Measurements from ENCODE around the gene MAGEL2. TPM values are rescaled to one million over a fixed set of nuclear protein-coding genes. Genes with fewer than 3 reads are reported as not detected.
"Not testable (repeated sequence)": the region's sequence is repeated elsewhere in the genome, so short reads cannot be mapped to it uniquely, and the experiment has no call there.

The MAGEL2 gene
- total RNA-seq, 6 experiments from 2014 or later: 0.04 to 0.05 TPM; not detected in 4

DNA sequence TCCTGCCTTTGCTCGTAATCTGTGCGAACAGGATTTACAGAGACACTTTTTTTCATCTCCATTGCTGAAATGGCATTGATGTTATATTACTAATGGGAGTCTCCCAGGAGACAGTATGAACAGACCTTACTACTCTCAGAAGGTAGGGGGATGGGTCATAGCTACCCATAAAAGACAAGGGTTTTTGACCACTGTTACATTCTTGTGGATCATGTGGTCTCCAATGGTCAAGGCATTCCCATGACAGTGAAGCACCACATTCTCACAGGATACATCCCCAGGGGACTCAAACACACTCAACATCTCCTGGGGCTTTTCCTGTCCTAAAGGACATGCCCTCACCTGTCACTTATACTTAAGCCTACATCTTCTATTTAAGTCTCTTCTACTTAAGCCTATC lies 41.4 kb downstream of the MAGEL2 start:
- intact Hi-C loops (cut with DNase I): no loop called here
- no peaks in the 10 kb centered on the region for H3K36me3 ChIP-seq
- no peak for ATAC-seq
- WGBS (ENCODE audit: insufficient coverage, low coverage, low lambda C conversion rate, missing lambda C conversion rate): 75% methylated on average over 2 of the region's 2 CpGs
- no peaks in the 10 kb centered on the region for H3K9me3 ChIP-seq
- DNase-seq: no peak
- no peak overlapping the region for H3K4me3 ChIP-seq
- H3K4me1 ChIP-seq: no peaks in the 10 kb centered on the region
- TF ChIP-seq POLR2A (IDR thresholded peaks at IDR 0.05): no peak
- TF ChIP-seq, protein P1, sequence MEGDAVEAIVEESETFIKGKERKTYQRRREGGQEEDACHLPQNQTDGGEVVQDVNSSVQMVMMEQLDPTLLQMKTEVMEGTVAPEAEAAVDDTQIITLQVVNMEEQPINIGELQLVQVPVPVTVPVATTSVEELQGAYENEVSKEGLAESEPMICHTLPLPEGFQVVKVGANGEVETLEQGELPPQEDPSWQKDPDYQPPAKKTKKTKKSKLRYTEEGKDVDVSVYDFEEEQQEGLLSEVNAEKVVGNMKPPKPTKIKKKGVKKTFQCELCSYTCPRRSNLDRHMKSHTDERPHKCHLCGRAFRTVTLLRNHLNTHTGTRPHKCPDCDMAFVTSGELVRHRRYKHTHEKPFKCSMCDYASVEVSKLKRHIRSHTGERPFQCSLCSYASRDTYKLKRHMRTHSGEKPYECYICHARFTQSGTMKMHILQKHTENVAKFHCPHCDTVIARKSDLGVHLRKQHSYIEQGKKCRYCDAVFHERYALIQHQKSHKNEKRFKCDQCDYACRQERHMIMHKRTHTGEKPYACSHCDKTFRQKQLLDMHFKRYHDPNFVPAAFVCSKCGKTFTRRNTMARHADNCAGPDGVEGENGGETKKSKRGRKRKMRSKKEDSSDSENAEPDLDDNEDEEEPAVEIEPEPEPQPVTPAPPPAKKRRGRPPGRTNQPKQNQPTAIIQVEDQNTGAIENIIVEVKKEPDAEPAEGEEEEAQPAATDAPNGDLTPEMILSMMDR (IDR thresholded peaks at IDR 0.05): no peak
- H3K27me3 ChIP-seq: no peaks in the 10 kb centered on the region
- H3K27ac ChIP-seq: no peak overlapping the region

DNA sequence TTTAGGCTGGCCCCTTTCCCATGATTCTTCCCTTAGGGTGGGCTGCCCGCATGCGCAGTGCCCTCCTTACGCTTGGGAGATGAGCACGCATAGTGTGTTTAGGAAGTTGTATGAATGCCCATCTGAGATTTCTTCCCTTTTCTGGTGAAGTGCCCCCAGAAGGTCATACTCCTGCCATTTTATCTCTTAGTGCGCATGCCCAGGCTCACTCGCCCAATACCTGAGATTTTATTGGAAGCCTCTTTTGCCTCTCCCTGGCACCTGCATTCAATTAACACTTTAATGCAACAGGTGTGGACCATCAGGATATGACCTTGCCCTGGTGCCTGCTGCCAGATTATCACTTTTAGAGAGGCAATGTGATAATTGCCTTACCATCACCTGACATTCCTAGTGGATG lies 45.5 kb downstream of the MAGEL2 start:
- ATAC-seq: no peak
- no peaks in the 10 kb centered on the region for H3K36me3 ChIP-seq

GRCh38 chr15:23599053-23599452 lies 48.6 kb downstream of the MAGEL2 start:
- Histone ChIP-seq H3K4me1 (no peaks in the 10 kb centered on the region), H3K9me3 (no peaks in the 10 kb centered on the region), H3K27me3 (no peaks in the 10 kb centered on the region), H3K36me3 (no peaks in the 10 kb centered on the region), H3K4me3 (no peak overlapping the region), H3K27ac (no peak overlapping the region)
- no peak for TF ChIP-seq POLR2A (IDR thresholded peaks at IDR 0.05)
- TF ChIP-seq, protein P1 (IDR thresholded peaks at IDR 0.05): no peak
- ATAC-seq (no peak), DNase-seq (no peak)
- intact Hi-C loops (cut with DNase I): no loop called here
- WGBS (ENCODE audit: insufficient coverage, low coverage, low lambda C conversion rate, missing lambda C conversion rate): 33% methylated on average over 1 of the region's 1 CpG

More for the DNA sequence above, 45.5 kb downstream of the MAGEL2 start:
- no peaks in the 10 kb centered on the region for H3K9me3 ChIP-seq
- H3K27me3 ChIP-seq: no peaks in the 10 kb centered on the region
- H3K4me3 ChIP-seq: no peak overlapping the region
- DNase-seq: no peak
- no peak overlapping the region for H3K27ac ChIP-seq
- TF ChIP-seq POLR2A (IDR thresholded peaks at IDR 0.05): no peak
- TF ChIP-seq, protein P1 (IDR thresholded peaks at IDR 0.05): no peak
- no peaks in the 10 kb centered on the region for H3K4me1 ChIP-seq
- 66% methylated on average over 5 of the region's 6 CpGs for WGBS (ENCODE audit: insufficient coverage, low coverage, low lambda C conversion rate, missing lambda C conversion rate)
- intact Hi-C loops (cut with DNase I): no loop called here

GRCh38 chr15:23597278-23597677 lies 50.4 kb downstream of the MAGEL2 start:
- H3K36me3 ChIP-seq; H3K27ac ChIP-seq; intact Hi-C loops (cut with DNase I); ATAC-seq; H3K27me3 ChIP-seq; H3K4me3 ChIP-seq; DNase-seq; H3K4me1 ChIP-seq; H3K9me3 ChIP-seq: not testable (repeated sequence)
- 85% methylated on average over 14 of the region's 14 CpGs for WGBS (ENCODE audit: insufficient coverage, low coverage, low lambda C conversion rate, missing lambda C conversion rate)

GRCh38 chr15:23596736-23597135 lies 50.9 kb downstream of the MAGEL2 start:
- DNase-seq (no peak), ATAC-seq (no peak)
- H3K27ac ChIP-seq: no peak overlapping the region
- intact Hi-C loops (cut with DNase I): no loop called here
- H3K27me3 ChIP-seq: no peaks in the 10 kb centered on the region
- WGBS (ENCODE audit: insufficient coverage, low coverage, low lambda C conversion rate, missing lambda C conversion rate): 37% methylated on average over 2 of the region's 5 CpGs
- no peaks in the 10 kb centered on the region for H3K4me1 ChIP-seq
- no peaks in the 10 kb centered on the region for H3K36me3 ChIP-seq
- H3K4me3 ChIP-seq: no peak overlapping the region
- H3K9me3 ChIP-seq: no peaks in the 10 kb centered on the region
- TF ChIP-seq POLR2A (IDR thresholded peaks at IDR 0.05): no peak
- TF ChIP-seq, protein P1 (IDR thresholded peaks at IDR 0.05): no peak

Data from right lobe of liver (tissue), 6 donors.